Bronchial epithelial cell (primary cell): ENCODE measurements around the gene RFX6. TPM values are rescaled to one million over a fixed set of nuclear protein-coding genes. Genes with fewer than 3 reads are reported as not detected.

Source experiments
- DNase-seq: peaks from one replicate; pipeline ENCODE4 v3.0.0-alpha.2; 2010; ENCODE audit warnings: low read depth
- FAIRE-seq: peaks from 2 replicates; lab custom pipeline; 2011; peaks lifted over from hg19 to GRCh38; lab: Jason Lieb, UNC
- H3K27me3 ChIP-seq: 2 replicates; pipeline ENCODE4 v1.5.1; 2011; ENCODE audit warnings: low read length; ENCODE audit not compliant: control insufficient read depth, insufficient read depth
- H3K36me3 ChIP-seq: 2 replicates; pipeline ENCODE4 v1.5.1; 2011; ENCODE audit warnings: low read length; ENCODE audit not compliant: control insufficient read depth, insufficient read depth
- H3K4me3 ChIP-seq: 2 replicates; pipeline ENCODE4 v1.5.1; 2011; ENCODE audit warnings: mild to moderate bottlenecking, low read depth, low read length, control low read depth
- total RNA-seq: library from RNA; depleted of rRNA; stranded (reverse); fragments of >200 nt; gene quantifications from 2 replicates; pipeline ENCODE4 v1.2.1, GENCODE V29; 2014
- TF ChIP-seq, protein P1 (sequence below): IDR thresholded peaks from 2 replicates; pipeline ENCODE4 v1.5.1; 2011; ENCODE audit warnings: mild to moderate bottlenecking, moderate library complexity, low read length, control low read depth, inconsistent platforms; ENCODE audit not compliant: insufficient read depth, severe bottlenecking

The RFX6 gene
- total RNA-seq, 1 donor from 2014 or later: not detected

DNA sequence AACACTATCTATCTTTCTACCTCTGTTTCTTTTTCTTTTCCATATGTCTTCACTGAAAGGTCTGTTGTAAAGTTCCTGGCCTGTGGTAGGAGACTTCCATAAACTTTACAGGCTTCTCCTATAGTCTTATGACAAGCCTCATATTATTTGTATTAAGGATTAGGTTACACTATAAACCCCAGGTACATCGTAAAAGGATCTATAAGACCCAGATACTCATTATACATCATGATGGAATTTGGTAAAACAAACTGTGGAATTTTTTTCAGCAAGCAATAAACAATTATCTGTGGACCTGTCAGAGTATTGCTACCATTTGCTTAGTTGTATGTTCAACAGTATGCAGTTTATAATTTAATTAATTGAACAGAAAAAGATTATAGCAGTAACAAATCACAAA, 55.5 kb downstream of the RFX6 start:
- TF ChIP-seq, protein P1, sequence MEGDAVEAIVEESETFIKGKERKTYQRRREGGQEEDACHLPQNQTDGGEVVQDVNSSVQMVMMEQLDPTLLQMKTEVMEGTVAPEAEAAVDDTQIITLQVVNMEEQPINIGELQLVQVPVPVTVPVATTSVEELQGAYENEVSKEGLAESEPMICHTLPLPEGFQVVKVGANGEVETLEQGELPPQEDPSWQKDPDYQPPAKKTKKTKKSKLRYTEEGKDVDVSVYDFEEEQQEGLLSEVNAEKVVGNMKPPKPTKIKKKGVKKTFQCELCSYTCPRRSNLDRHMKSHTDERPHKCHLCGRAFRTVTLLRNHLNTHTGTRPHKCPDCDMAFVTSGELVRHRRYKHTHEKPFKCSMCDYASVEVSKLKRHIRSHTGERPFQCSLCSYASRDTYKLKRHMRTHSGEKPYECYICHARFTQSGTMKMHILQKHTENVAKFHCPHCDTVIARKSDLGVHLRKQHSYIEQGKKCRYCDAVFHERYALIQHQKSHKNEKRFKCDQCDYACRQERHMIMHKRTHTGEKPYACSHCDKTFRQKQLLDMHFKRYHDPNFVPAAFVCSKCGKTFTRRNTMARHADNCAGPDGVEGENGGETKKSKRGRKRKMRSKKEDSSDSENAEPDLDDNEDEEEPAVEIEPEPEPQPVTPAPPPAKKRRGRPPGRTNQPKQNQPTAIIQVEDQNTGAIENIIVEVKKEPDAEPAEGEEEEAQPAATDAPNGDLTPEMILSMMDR: no peak
- FAIRE-seq: no peak

DNA sequence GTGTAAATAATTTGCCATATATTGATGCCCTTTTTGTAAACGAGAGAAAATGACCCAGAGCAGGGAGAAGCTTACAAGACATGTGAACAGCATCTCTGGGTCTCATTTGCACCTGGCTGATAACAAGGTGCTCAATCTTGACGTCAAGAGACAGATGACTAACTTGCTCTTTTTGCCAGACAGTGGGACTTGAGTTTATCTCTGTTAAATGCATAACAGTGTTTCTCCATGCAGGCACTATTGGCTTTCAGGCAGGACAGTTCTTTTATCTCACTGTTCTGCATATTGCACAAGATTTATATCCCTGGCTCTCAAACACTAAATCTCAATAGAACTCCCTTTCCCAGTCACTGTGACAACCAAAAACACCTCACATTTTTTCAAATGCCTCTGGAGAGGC, 56.4 kb downstream of the RFX6 start:
- DNase-seq (no peak), FAIRE-seq (no peak)
- Histone ChIP-seq H3K4me3 (no peak overlapping the region), H3K27me3 (no peaks in the 10 kb centered on the region), H3K36me3 (no peaks in the 10 kb centered on the region)
- TF ChIP-seq, protein P1: no peak

More for the DNA sequence above, 55.5 kb downstream of the RFX6 start:
- H3K36me3 ChIP-seq: no peaks in the 10 kb centered on the region
- no peak overlapping the region for H3K4me3 ChIP-seq
- DNase-seq: no peak
- no peaks in the 10 kb centered on the region for H3K27me3 ChIP-seq

DNA sequence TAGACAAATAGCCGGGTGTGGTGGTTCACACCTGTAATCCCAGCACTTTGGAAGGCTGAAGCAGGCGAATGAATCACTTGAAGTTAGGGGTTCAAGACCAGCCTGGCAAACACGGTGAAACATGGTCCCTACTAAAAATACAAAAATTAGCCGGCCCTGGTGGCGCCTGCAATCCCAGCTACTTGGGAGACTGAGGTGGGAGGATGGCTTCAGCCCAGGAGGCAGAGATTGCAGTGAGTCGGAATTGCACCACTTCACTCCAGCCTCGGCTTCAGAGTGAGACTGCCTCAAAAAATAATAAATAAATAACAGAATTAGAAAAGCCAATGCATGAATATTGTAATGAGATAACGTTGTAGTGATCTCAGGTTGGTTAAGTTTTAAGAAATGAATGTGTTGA, 61.3 kb downstream of the RFX6 start:
- Histone ChIP-seq H3K36me3 (no peaks in the 10 kb centered on the region), H3K27me3 (no peaks in the 10 kb centered on the region), H3K4me3 (no peak overlapping the region)
- TF ChIP-seq, protein P1: no peak
- DNase-seq (no peak), FAIRE-seq (no peak)

DNA sequence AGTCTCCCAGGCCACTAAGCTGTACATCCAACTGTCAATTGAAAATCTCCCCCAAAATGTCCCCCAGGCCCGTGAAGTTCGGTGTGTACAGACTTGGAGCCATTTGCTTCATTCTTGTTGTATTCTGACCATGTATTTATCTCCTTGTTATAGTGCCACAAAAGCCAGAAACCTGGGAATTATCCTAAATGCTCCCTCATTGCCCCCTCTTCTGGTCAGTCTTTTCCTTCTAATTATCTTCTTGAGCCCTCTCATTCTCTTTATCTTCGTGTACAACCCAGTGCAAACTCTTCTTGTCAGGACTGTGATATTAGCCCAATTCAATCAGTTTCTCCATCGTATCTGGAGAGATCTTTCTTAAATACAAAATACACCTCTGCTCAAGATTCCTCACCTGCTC, 64.7 kb downstream of the RFX6 start:
- TF ChIP-seq, protein P1: no peak
- FAIRE-seq (no peak), DNase-seq (no peak)
- Histone ChIP-seq H3K36me3 (no peaks in the 10 kb centered on the region), H3K27me3 (no peaks in the 10 kb centered on the region), H3K4me3 (no peak overlapping the region)

DNA sequence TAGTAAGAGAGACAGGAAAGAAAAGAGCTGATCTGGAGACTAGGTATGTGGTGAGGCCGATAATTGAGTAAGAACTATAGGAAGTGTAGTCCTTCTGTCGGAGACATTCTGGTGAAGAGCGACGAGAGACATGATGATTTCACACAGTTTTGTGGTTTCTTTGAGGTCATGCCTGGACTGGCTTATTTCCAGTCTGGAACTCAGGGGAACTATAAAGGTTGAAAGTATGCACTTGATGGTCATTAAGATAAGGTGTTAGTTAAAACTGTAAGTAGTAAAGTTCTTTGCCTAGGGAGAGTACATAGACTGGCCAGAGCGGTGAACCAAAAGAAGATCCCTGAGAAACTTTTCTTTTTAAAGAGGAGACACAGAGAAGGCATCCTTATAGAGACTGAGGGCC, 68.8 kb downstream of the RFX6 start:
- Histone ChIP-seq H3K36me3 (no peaks in the 10 kb centered on the region), H3K27me3 (no peaks in the 10 kb centered on the region), H3K4me3 (no peak overlapping the region)
- TF ChIP-seq, protein P1: no peak
- no peak for FAIRE-seq
- DNase-seq: peak; percentile 89
